Measurements from ENCODE around the gene HK3.

Gene HK3

DNA sequence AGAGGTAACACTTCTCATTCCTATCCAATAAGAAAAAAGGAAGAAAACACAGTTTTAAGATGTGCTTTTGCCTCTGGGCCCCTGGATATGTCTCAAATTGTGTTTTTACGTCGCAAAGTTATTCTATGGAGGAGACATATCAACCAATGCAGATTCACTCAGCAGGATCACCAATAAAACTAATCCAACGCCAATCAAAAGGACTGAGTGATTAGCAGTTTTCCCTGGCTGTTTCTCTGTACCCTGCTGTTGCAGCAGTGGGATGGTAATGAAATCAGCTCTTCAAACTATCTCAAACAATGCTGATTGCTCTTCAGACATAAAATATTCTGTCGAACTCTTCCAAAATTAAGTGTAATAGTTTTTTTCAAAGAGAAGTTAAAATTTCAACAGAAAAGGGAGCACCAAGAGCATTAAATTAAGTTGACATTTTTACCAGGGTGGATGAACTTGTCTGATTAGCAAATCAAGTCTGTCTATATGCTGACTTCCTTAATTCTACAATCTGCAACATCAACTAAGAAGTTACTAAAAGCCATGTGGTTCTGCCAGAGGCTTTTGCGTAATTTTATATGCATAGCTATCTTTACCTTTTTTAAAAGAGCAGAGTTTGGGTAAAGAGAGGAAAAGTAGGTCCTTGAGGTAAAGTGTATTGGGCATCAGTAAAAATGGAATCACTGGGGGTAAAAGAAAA lies 9.7 kb upstream of the HK3 start:
- Histone ChIP-seq H3K9me2 (ENCODE audit: low read depth, low read length) (no peaks in the 10 kb centered on the region), H3F3A (ENCODE audit: insufficient read depth, low read length) (no peaks in the 10 kb centered on the region), H3K79me2 (ENCODE audit: insufficient read depth, low read length) (no peaks in the 10 kb centered on the region), H3K4me2 (ENCODE audit: low read length) (no peak overlapping the region), H3K36me3 (ENCODE audit: insufficient read depth, low read length) (peaks cover 86% of the 10 kb centered on the region), H3K4me1 (ENCODE audit: insufficient read depth, low read length, severe bottlenecking) (no peaks in the 10 kb centered on the region), H3K9me3 (ENCODE audit: low read length) (no peaks in the 10 kb centered on the region), H3K27ac (ENCODE audit: low read depth, low read length, poor library complexity, severe bottlenecking) (no peak overlapping the region), H3K4me3 (ENCODE audit: low read depth, low read length, poor library complexity, severe bottlenecking) (no peak overlapping the region), H2AFZ (ENCODE audit: low read length) (no peak overlapping the region), H3K9ac (ENCODE audit: low read length) (no peak overlapping the region), H4K20me1 (ENCODE audit: insufficient read depth, low read length) (no peaks in the 10 kb centered on the region), H3K27me3 (ENCODE audit: insufficient read depth, low read length) (no peaks in the 10 kb centered on the region)
- TF ChIP-seq EZH2 (IDR thresholded peaks at IDR 0.05; ENCODE audit: borderline replicate concordance, low read length): no peak
- TF ChIP-seq, protein P1, sequence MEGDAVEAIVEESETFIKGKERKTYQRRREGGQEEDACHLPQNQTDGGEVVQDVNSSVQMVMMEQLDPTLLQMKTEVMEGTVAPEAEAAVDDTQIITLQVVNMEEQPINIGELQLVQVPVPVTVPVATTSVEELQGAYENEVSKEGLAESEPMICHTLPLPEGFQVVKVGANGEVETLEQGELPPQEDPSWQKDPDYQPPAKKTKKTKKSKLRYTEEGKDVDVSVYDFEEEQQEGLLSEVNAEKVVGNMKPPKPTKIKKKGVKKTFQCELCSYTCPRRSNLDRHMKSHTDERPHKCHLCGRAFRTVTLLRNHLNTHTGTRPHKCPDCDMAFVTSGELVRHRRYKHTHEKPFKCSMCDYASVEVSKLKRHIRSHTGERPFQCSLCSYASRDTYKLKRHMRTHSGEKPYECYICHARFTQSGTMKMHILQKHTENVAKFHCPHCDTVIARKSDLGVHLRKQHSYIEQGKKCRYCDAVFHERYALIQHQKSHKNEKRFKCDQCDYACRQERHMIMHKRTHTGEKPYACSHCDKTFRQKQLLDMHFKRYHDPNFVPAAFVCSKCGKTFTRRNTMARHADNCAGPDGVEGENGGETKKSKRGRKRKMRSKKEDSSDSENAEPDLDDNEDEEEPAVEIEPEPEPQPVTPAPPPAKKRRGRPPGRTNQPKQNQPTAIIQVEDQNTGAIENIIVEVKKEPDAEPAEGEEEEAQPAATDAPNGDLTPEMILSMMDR (IDR thresholded peaks at IDR 0.05; ENCODE audit: low read length): no peak

DNA sequence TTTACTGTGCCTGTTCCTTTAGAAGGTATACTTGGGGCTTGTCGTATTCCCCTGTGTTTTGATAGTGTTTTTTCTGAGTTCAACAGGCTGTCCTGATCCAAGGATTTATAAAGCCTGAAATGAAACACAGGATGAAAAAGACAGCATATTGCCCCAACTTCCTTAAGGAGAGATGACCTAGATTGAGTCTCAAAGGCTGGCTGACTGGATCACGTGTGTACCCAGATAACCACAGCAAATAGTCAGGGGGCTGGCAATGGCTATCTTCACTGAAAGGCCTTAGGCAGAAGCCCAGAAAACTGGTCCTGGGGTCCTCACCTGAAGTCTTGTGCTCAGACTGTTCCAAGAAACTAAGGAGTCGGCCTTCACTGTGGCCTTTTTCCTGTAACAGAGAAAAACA lies 7.7 kb upstream of the HK3 start:
- Histone ChIP-seq H3K9ac (ENCODE audit: low read length) (no peak overlapping the region), H3K9me3 (ENCODE audit: low read length) (no peaks in the 10 kb centered on the region), H3K4me2 (ENCODE audit: low read length) (no peak overlapping the region), H3F3A (ENCODE audit: insufficient read depth, low read length) (no peaks in the 10 kb centered on the region), H3K79me2 (ENCODE audit: insufficient read depth, low read length) (no peaks in the 10 kb centered on the region), H4K20me1 (ENCODE audit: insufficient read depth, low read length) (no peaks in the 10 kb centered on the region), H3K9me2 (ENCODE audit: low read depth, low read length) (no peaks in the 10 kb centered on the region), H3K27me3 (ENCODE audit: insufficient read depth, low read length) (no peaks in the 10 kb centered on the region), H3K27ac (ENCODE audit: low read depth, low read length, poor library complexity, severe bottlenecking) (no peak overlapping the region), H3K4me1 (ENCODE audit: insufficient read depth, low read length, severe bottlenecking) (no peaks in the 10 kb centered on the region), H2AFZ (ENCODE audit: low read length) (no peak overlapping the region), H3K4me3 (ENCODE audit: low read depth, low read length, poor library complexity, severe bottlenecking) (no peak overlapping the region), H3K36me3 (ENCODE audit: insufficient read depth, low read length) (peaks cover 93% of the 10 kb centered on the region)
- TF ChIP-seq EZH2 (IDR thresholded peaks at IDR 0.05; ENCODE audit: borderline replicate concordance, low read length): no peak
- TF ChIP-seq, protein P1 (IDR thresholded peaks at IDR 0.05; ENCODE audit: low read length): no peak

DNA sequence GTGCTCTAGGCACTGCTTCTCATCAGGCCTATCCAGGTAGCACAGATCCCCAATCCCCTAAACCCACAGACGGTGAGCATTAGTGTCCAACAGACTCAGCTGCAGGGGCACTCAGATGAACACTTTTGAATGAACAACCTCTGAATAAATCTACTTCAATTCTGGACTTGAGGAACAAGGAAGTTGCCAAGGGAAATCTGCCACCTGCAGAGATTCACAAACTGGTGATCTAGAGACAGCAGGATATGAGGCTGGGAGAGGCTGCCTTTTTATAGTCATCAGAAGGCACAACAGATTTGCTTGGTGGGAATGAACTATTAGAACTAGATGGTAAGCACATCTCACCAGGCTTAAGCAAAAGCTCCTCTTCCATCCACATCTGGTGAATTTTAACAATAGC lies 7.0 kb upstream of the HK3 start:
- peaks cover 93% of the 10 kb centered on the region for H3K36me3 ChIP-seq (ENCODE audit: insufficient read depth, low read length)
- no peak overlapping the region for H3K4me2 ChIP-seq (ENCODE audit: low read length)
- no peaks in the 10 kb centered on the region for H3K27me3 ChIP-seq (ENCODE audit: insufficient read depth, low read length)
- no peaks in the 10 kb centered on the region for H3K9me3 ChIP-seq (ENCODE audit: low read length)
- H3K27ac ChIP-seq (ENCODE audit: low read depth, low read length, poor library complexity, severe bottlenecking): no peak overlapping the region
- no peaks in the 10 kb centered on the region for H3K9me2 ChIP-seq (ENCODE audit: low read depth, low read length)
- no peak overlapping the region for H3K4me3 ChIP-seq (ENCODE audit: low read depth, low read length, poor library complexity, severe bottlenecking)
- TF ChIP-seq, protein P1 (IDR thresholded peaks at IDR 0.05; ENCODE audit: low read length): no peak
- no peak for TF ChIP-seq EZH2 (IDR thresholded peaks at IDR 0.05; ENCODE audit: borderline replicate concordance, low read length)
- H3K4me1 ChIP-seq (ENCODE audit: insufficient read depth, low read length, severe bottlenecking): no peaks in the 10 kb centered on the region
- no peak overlapping the region for H2AFZ ChIP-seq (ENCODE audit: low read length)
- no peaks in the 10 kb centered on the region for H4K20me1 ChIP-seq (ENCODE audit: insufficient read depth, low read length)
- H3F3A ChIP-seq (ENCODE audit: insufficient read depth, low read length): no peaks in the 10 kb centered on the region
- H3K79me2 ChIP-seq (ENCODE audit: insufficient read depth, low read length): no peaks in the 10 kb centered on the region
- no peak overlapping the region for H3K9ac ChIP-seq (ENCODE audit: low read length)

Measured in OCI-LY1 (cell line).